K562 (cell line): ENCODE measurements around the gene KCNJ14. TPM values are rescaled to one million over a fixed set of nuclear protein-coding genes. Genes with fewer than 3 reads are reported as not detected.

Experiments used
- FIP1L1 ChIP-seq: fragments of 200-400 bp; formaldehyde crosslinking; IDR thresholded peaks from 2 replicates; pipeline ENCODE4 v1.6.1; 2018; ENCODE audit warnings: mild to moderate bottlenecking, low read depth, low read length; ENCODE audit not compliant: poor library complexity, severe bottlenecking
- MYBL2 ChIP-seq, 2 experiments: fragments of 450-650 bp in 1 of 2; sonication (generic) in 1 of 2; formaldehyde crosslinking in 1 of 2; IDR thresholded peaks; 2 replicates each; pipeline versions ENCODE4 v1.6.1 to v1.8.1; 2017 to 2022; ENCODE audit warnings: borderline replicate concordance in 1 of 2, inconsistent platforms in 1 of 2, low read depth in 1 of 2, mild to moderate bottlenecking in 1 of 2, missing genetic modification reagents in 1 of 2, moderate library complexity in 1 of 2
- ZNF324 ChIP-seq: fragments of 250-450 bp; sonication (Bioruptor Pico); IDR thresholded peaks from 2 replicates; pipeline ENCODE4 v1.4.0; 2020; ENCODE audit warnings: mild to moderate bottlenecking
- polyA plus RNA-seq, 8 experiments: library from polyadenylated mRNA; depleted of rRNA in 4 of 8; stranded (reverse) in 5 of 8; unstranded in 3 of 8; fragments of >200 nt; fragmentation: Nextera tagmentation in 2 of 8; fragmentation: Illumina TruSeq in 1 of 8; extraction: Ambion mirVana in 2 of 8; extraction: Trizol in 1 of 8; gene quantifications; 2 replicates each; pipeline versions ENCODE4 v1.2.1 to v1.2.3, GENCODE V29; 2011 to 2014; ENCODE audit warnings: inconsistent platforms in 1 of 8, missing spikeins in 1 of 8
- total RNA-seq, 7 experiments: library from RNA; depleted of rRNA in 6 of 7; stranded (reverse); fragments of >200 nt in 6 of 7; fragmentation: Illumina TruSeq in 2 of 7; extraction: Trizol in 2 of 7; gene quantifications; 2 replicates each; pipeline versions ENCODE4 v1.2.1 to v1.2.3, GENCODE V29; 2011 to 2021; ENCODE audit warnings: low replicate concordance in 1 of 7
- TF ChIP-seq, protein P1 (sequence below): fragments of 450-650 bp; IDR thresholded peaks from 2 replicates; pipeline ENCODE4 v1.6.1; 2014; ENCODE audit warnings: low read depth, mild to moderate bottlenecking, moderate library complexity, borderline replicate concordance
- TF ChIP-seq, protein P2 (sequence below), 2 experiments: fragments of 450-650 bp; IDR thresholded peaks; 2 replicates each; pipeline ENCODE4 v1.6.1; 2016; ENCODE audit warnings: mild to moderate bottlenecking in 2 of 2, borderline replicate concordance in 1 of 2, low read depth in 1 of 2, moderate library complexity in 1 of 2
- TF ChIP-seq, protein P3 (sequence below): fragments of 250-450 bp; sonication (Bioruptor Pico); IDR thresholded peaks from 2 replicates; pipeline ENCODE4 v1.8.0; 2021; ENCODE audit warnings: borderline replicate concordance, mild to moderate bottlenecking, moderate library complexity; ENCODE audit not compliant: poor library complexity, severe bottlenecking

The KCNJ14 gene
- total and polyA plus RNA-seq, 9 of the 15 experiments (the other 6 are each of a cell fraction or from before 2014, with no cell fraction given) = 0.15 to 1.6 (median 0.49) TPM

DNA sequence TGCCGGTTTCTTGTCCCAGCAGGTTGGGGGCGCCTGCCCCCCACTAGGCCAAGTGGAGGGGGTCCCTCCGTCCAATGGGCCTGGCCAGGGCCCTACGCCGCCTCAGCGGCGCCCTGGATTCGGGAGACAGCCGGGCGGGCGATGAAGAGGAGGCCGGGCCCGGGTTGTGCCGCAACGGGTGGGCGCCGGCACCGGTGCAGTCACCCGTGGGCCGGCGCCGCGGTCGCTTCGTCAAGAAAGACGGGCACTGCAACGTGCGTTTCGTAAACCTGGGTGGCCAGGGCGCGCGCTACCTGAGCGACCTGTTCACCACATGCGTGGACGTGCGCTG is 6.2 kb downstream of the KCNJ14 start (continued):
- TF ChIP-seq, protein P1, sequence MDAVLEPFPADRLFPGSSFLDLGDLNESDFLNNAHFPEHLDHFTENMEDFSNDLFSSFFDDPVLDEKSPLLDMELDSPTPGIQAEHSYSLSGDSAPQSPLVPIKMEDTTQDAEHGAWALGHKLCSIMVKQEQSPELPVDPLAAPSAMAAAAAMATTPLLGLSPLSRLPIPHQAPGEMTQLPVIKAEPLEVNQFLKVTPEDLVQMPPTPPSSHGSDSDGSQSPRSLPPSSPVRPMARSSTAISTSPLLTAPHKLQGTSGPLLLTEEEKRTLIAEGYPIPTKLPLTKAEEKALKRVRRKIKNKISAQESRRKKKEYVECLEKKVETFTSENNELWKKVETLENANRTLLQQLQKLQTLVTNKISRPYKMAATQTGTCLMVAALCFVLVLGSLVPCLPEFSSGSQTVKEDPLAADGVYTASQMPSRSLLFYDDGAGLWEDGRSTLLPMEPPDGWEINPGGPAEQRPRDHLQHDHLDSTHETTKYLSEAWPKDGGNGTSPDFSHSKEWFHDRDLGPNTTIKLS = no peak
- TF ChIP-seq FIP1L1 = no peak
- TF ChIP-seq, protein P2, sequence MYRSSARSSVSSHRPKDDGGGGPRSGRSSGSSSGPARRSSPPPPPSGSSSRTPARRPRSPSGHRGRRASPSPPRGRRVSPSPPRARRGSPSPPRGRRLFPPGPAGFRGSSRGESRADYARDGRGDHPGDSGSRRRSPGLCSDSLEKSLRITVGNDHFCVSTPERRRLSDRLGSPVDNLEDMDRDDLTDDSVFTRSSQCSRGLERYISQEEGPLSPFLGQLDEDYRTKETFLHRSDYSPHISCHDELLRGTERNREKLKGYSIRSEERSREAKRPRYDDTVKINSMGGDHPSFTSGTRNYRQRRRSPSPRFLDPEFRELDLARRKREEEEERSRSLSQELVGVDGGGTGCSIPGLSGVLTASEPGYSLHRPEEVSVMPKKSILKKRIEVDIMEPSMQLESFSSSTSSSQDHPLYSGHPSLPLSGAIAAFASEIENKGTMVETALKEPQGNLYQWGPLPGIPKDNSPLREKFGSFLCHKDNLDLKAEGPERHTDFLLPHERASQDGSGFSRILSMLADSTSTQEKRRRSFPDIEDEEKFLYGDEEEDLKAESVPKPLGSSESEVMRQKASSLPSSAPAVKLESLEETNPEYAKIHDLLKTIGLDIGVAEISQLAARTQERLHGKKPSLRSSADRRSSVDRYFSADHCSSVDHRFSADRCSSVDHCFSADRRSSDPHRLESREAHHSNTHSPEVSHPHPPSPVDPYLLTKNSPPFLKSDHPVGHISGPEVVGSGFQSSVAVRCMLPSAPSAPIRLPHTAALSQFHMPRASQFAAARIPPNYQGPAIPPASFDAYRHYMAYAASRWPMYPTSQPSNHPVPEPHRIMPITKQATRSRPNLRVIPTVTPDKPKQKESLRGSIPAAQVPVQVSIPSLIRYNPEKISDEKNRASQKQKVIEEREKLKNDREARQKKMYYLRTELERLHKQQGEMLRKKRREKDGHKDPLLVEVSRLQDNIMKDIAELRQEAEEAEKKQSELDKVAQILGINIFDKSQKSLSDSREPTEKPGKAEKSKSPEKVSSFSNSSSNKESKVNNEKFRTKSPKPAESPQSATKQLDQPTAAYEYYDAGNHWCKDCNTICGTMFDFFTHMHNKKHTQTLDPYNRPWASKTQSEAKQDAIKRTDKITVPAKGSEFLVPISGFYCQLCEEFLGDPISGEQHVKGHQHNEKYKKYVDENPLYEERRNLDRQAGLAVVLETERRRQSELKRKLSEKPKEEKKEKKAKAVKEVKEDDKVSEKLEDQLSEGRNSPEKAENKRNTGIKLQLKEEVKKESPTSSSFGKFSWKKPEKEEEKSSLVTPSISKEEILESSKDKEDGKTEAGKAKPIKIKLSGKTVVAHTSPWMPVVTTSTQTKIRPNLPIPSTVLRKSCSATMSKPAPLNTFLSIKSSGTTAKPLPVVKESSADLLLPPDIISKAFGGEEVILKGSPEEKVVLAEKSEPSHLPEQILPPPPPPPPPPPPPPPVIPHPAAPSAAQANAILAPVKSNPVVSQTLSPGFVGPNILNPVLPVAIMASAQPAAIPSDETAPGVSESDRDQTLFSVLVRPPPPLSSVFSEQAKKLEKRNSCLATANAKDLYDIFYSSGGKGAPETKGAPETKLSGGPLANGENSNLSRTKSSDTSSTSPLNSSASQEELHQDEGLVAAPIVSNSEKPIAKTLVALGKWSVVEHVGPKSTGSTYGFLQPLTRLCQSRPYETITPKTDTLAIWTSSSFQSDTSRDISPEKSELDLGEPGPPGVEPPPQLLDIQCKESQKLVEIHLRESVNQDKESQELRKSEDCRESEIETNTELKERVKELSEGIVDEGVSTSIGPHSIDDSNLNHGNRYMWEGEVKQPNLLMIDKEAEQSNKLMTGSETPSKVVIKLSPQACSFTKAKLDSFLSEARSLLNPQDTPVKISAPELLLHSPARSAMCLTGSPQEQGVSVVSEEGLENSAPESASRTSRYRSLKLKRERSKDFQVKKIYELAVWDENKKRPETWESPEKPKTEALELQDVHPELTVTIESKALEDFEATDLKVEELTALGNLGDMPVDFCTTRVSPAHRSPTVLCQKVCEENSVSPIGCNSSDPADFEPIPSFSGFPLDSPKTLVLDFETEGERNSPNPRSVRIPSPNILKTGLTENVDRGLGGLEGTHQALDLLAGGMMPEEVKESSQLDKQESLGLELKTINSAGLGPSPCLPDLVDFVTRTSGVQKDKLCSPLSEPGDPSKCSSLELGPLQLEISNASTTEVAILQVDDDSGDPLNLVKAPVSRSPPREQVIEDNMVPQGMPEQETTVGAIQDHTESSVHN (IDR thresholded peaks at IDR 0.05; ENCODE audit: borderline replicate concordance in 1 of 2, low read depth in 1 of 2) = no peak
- TF ChIP-seq, protein P3, sequence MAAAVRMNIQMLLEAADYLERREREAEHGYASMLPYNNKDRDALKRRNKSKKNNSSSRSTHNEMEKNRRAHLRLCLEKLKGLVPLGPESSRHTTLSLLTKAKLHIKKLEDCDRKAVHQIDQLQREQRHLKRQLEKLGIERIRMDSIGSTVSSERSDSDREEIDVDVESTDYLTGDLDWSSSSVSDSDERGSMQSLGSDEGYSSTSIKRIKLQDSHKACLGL (CRISPR knock-in tag) = no peak
- TF ChIP-seq ZNF324 (CRISPR knock-in tag) = no peak
- no peak for TF ChIP-seq MYBL2 (IDR thresholded peaks at IDR 0.05; ENCODE audit: low read depth)
- no peak for TF ChIP-seq MYBL2 (CRISPR knock-in tag; IDR thresholded peaks at IDR 0.05; ENCODE audit: borderline replicate concordance)
